NCI-H1436 treated with DMSO at 0.1 percent for 48 hours (cell line): ENCODE measurements around the gene SYT12.

Experiments
- DNase-seq: peaks from one replicate; lab custom pipeline; 2025; lab: John Stamatoyannopoulos, UW

Gene SYT12

DNA sequence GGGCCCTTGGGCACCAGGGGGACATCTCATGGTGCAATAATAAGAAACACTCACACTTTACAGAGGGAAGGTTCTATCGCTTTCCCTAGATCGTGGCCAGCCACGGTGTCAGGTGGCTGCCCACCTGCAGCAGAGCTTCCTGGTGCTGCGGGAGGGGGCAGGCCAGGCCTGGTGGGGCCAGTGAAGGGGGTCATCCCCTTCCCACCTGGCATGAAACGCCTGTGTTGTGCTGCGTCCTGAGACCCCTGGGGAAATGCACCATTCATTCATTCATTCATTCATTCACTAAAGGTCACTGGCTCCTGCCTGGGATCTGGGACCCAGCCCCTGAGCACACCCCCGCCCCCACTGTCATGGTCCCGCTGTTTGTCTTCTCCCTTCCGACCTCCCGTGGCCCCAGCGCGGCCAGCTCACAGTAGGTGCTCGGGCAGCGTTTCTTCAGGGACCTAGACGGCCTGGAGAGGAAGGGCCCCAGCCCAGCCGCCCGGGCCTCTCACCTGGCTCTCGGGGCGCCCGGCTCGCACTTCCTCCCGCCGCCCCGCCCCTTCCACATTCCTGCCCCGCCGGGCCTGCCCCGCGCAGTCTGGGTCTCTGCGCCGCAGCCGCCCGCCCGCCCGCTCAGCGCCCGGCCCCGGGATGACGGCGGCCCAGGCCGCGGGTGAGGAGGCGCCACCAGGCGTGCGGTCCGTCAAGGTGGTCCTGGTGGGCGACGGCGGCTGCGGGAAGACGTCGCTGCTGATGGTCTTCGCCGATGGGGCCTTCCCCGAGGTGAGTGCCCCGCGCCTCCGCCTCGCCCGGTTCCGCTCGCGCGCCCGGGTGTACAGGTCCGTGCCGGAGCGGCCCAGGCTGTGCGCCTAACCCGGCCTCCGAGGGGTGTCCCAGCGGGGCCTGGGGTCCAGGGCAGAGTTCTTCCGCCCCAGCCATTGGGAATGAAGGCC lies 33.6 kb downstream of the SYT12 start, which contains the start of gene RHOD:
TSS of gene RHOD (plus strand) at position 581 of the 938 bp plus-strand sequence. CDS start at position 637, 56 bp downstream.
- no peak for DNase-seq

- DNase-seq = no peak
These were observed 34.3 kb downstream of the SYT12 start for GRCh38 chr11:67057205-67057672.

DNA sequence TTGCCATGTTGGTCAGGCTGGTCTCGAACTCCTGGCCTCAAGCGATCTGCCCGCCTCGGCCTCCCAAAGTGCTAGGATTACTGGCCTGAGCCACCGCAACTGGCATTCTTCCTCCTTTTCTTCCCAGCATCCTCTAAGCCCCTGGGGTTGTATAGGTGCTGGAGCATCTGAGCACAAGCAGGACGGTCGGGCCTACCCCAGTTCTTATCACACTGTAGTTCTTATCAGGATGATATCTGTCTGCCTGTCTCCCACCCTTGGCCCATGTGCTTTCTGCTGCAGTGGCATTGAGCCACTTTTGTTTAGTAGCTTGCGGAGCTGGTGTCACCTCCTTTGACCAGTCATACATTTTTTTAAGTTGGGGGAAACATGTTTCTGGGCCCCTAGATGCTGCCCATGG lies 35.6 kb downstream of the SYT12 start:
- DNase-seq = no peak

DNA sequence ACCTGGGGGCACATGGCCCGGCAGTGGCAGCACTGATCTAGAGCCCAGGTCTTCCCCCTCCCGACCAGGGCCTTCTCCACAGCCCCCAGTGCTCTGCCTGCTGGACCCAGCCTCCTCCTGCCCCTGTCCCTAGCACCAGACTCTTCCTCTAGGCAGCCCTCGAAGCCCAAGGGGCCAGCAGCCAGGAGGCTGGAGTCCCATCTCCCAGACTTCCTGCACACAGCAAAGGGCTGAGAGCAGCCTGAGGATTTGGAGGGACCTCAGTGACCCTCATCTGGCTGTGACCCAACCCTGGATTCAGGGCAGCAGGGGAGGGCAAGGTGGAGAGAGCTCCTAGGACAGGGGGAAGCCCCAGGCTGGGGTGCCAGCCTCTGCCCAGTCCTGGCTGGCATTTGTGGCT lies 36.7 kb downstream of the SYT12 start:
- no peak for DNase-seq

DNA sequence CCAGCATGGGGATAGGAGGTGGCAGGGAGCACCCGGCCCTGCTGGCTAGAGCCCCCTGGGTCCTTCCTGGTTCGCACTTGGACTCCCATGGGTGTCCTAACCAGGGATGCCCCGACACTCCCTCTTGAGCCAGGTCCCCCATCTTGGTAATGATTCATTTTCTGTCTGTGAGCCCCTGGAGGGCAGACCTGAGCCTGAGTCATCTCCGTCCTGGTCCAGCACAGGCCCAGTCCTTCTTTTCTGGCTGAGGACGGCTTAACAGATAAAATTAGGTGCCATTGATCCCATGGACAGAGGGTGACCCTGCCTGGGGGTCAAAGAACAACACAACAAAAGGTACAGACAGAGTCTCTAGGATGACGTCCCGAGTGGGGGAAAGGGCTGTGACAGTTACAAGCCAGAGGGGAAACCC lies 37.2 kb downstream of the SYT12 start:
- no peak for DNase-seq

DNA sequence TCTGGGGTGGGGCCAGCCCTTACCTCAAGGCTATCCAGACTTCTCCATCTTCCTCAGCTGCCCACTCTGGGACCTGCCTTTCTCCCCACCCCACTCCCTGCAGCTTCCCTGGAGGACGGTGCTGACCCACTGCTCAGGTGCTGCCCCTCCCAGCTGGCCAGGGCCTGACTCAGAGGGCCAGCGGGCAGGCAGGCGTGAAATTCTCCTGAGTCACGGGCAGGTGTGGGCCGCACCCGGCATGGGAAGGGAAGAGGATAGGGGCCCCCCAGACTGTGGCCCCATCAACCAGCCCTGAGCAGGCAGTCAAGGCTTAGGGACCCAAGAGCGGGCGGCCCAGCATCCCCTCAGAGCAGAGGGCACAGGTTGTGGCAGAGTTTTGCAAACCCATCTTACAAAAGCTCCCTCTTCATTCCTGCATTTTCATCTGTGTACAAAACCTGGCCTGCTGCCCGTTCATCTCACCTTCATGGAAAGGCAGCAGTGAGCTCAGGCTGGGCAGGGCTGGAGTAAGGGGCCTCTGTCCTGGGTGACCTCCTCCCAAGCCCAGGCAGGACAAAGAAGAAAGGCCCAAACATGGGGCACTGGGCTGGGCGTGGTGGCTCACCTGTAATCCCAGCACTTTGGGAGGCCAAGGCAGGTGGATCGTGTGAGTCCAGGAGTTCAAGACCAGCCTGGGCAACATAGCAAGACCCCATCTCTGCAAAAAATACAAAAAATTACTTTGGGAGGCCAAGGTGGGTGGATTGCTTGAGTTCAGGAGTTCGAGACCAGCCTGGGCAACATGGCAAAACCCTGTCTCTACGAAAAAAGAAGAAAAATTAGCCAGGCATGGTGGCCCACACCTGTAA lies 39.8 kb downstream of the SYT12 start:
- no peak for DNase-seq

DNA sequence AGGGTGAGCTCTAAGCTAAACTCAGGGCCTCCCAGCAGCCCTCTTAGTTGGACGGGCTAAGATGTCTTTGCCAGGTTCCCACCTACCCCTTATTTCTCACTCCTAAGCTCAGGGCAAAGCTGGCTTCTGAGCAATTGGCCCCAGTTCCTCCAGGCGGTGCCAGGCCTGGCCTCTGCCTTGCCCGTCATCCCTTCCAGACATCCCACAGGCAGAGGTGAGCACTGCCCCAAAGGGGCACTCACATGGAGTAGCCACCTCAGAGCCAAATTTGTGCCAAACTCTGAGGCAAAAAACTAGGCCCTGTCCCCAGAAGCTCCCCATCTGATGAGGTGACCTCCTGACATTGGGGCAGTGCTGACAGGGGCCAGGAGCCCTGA lies 43.4 kb downstream of the SYT12 start:
- DNase-seq = no peak

- DNase-seq = no peak
These were observed 48.7 kb downstream of the SYT12 start for GRCh38 chr11:67071420-67072284.

GRCh38 chr11:67072295-67072694 lies 49.4 kb downstream of the SYT12 start:
- no peak for DNase-seq

DNA sequence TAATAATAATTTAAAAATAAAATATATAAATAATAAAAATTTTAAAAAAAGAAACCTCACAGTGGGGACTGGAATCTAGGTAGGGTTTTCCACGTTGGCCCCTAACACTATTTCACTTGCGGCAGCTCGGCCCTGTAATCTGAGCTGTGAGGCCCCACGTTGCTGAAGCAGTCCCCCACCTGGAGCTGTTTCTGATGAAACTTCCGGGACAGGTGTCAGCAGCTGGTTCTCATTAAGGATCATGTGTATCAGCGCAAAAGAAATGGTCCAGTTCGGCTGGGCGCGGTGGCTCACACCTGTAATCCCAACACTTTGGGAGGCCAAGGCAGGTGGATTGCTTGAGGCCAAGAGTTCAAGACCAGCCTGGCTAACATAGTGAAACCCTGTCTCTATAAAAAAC lies 51.0 kb downstream of the SYT12 start:
- no peak for DNase-seq

DNA sequence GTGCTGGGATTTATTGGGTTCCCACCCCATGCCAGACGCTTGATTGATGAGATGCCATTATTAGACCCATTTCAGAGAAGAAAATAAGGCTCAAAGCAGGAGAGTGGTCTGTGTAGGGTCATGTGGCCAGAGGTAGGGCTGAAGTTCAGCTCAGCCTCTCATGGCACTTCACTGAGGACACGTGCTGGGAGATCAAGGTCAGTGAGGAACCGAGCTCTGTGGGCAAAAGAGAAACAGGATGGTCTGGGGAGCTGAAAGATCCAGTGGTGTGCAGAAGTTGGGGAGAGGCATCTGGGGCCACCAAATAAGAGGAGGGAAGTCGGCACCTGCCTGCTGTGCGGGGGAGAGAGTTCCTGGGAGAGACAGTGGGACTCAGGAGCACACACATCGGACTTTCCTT lies 53.3 kb downstream of the SYT12 start:
- no peak for DNase-seq

DNA sequence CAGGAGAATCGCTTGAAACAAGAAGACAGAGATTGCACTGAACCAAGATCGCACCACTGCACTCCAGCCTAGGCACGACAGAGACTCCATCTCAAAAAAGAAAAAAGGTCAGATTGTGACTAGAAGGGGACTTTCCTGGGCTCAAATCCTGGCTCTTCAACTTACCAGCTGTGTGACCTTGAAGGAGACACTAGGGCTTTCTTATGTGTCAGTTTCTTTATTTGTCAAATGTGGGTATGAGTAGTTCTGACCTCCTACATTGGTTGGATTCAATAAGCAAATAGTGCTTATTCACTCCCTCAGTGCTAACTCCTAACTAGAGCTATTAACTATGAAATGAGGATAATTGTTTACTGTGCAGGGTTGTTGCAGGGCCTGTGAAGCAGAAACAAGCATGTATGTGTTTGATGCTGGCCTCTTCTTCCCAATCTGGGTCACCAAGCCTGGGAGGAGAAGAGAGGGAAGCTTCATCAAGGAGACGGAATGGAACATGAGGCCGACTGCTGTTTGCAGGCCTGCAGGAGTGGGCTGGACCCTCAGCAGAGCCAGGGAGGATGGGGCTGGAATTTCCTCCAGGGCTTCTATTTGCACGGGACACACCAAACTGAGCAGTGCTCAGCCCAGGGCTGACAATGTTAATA lies 56.3 kb downstream of the SYT12 start:
- no peak for DNase-seq

- DNase-seq = no peak
These were observed 59.3 kb downstream of the SYT12 start for GRCh38 chr11:67082071-67082791.

GRCh38 chr11:67083786-67084366 lies 60.9 kb downstream of the SYT12 start:
- no peak for DNase-seq

- no peak for DNase-seq
These were observed 62.7 kb downstream of the SYT12 start for GRCh38 chr11:67085617-67086016.

DNA sequence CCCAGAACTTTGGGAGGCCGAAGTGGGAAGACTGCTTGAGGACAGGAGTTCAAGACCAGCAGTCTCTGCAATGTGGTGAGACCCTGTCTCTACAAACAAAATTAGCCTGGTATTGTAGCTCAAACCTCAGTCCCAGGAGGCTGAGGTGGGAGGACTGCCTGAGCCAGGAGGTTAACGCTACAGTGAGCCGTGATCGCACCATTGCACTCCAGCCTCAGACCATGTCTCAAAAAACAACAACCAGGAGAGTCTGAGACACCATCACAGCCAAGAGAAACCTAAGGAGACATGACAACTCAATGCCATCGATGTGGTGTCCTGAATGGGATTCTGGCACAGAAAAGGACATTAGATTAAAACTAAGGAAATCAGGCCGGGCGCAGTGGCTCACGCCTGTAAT lies 67.8 kb downstream of the SYT12 start:
- no peak for DNase-seq

GRCh38 chr11:67095214-67095507 lies 72.2 kb downstream of the SYT12 start:
- DNase-seq = no peak

GRCh38 chr11:67098799-67099429 lies 76.0 kb downstream of the SYT12 start:
- DNase-seq = no peak

DNA sequence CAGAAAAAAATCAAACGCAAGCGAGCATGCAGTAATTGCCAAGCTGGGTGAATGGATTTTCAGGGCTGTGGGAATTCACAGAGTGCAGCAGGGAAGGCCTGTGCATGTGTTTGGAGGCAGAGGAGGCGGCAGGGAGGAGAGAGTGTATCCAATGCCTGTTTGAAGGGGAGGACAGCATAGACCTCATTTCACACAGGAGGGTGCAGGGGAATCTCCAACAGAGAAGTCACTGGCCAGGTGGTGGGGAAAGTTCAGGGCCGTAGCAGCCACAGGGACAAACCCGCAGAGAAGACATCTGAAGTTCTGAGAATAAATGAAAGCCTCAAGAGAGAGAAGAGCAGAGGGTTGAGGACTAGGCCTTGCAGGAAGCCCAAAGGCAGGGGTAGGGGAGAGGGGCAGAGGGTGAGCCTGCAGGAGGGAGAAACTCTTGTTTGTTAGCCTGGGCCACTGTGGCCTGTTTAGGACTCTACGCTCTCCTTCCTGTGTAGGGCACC lies 76.9 kb downstream of the SYT12 start:
- no peak for DNase-seq
